Measurements from ENCODE around the gene LRRC74A. TPM values are rescaled to one million over a fixed set of nuclear protein-coding genes. Genes with fewer than 3 reads are reported as not detected.

The LRRC74A gene
- total RNA-seq: not detected

DNA sequence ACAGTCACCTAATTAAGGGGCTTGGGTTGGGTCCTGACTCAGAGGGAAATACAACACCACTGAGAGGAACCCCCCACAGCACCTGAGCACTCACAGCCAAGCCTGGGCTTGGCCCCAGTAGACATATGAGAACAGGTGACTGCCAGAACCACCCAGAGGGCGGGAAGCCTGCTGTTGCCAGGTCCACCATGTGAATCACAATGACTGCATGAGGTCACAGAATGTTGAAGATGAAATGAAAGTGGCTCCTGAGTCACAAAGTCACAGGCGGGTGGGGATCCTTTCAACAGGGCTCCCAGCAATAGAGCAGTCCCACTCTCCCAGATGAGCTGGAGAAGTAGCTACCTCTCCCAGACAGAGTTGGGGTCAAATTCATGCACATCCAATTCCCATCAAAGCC lies at the start of gene LRRC74A:
TSS of gene LRRC74A (plus strand) at position 287 of the 400 bp plus-strand sequence. CDS start 290 bp downstream, outside the sequence.

DNA sequence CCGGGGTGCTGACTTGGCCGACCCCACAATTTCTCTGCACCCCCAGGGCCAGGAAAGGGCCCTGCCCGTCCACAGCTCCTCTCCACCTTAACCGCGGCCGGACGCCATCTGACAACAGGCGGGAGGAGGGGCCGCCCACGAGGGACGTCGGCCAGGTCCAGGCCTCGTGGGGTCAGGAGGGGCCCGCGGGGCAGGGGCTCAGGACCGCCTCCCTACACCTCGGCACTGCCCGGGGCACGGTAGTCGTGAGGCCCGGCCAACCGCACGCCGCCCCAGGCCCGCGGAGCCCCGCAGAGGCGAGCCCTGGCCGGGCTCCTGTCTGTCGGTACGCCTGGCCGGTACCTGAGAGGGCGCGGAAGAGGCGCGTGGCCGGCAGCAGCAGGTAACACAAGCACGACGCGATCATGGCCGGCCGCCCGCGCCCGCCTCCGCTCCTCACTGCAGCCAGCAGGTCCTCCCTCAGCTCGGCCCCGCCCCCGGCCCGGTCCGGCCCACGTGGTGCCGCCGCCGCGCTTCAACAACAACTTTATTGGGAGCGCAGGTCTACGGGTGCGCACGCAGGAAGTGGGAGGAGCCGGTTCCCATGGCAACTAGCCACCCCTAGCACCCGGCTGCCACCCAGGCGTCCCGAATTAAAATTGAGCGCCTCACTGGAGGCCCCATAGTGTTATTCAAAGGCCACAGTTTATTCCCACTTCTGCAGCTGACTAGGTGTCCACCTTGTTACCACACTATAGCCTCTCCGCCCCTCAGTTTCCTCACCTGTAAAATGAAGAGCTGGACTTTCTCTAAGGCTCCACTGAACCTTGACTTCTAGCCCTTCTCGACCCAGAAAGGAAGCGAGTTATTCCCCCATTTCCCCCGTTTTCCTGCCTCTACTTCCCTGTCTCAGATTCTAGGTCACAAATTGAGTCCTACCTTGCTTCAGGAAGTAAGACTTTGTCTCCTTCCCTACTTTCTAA lies 13.5 kb upstream of the LRRC74A start, which contains the start of gene ANGEL1:
TSS of gene ANGEL1 (minus strand) at position 461 of the 962 bp plus-strand sequence. CDS start at position 406, 55 bp downstream.

Other genes starting within 250 kb of the LRRC74A start
- gene VASH1, start 64.9 kb upstream of the LRRC74A start, total RNA-seq: 40.7 TPM
- gene ANGEL1, start 13.5 kb upstream of the LRRC74A start, total RNA-seq: 35.4 TPM
- gene IRF2BPL, start 202.3 kb downstream of the LRRC74A start, total RNA-seq: 65.9 TPM